GM18517 (cell line): ENCODE measurements around the gene TSSK1B.
"Not testable (repeated sequence)": the region's sequence is repeated elsewhere in the genome, so short reads cannot be mapped to it uniquely, and the experiment has no call there.

ENCODE experiments used
- ATAC-seq: cut with Tn5 transposase; IDR thresholded peaks from one replicate; pipeline ENCODE4 v1.9.1; 2021; ENCODE audit warnings: mild to moderate bottlenecking, moderate library complexity; ENCODE audit not compliant: unreplicated experiment

TSSK1B gene

GRCh38 chr5:113434889-113435288, at the start of gene TSSK1B:
TSS of gene TSSK1B (minus strand) at chr5:113434989. CDS start at chr5:113434839, 150 bp downstream.
- no peak for ATAC-seq

GRCh38 chr5:113480243-113480642, 45.5 kb upstream of the TSSK1B start:
- no peak for ATAC-seq

GRCh38 chr5:113478691-113479090, 43.9 kb upstream of the TSSK1B start:
- no peak for ATAC-seq

- ATAC-seq: no peak
Measured at GRCh38 chr5:113474100-113474728, 39.4 kb upstream of the TSSK1B start.

- ATAC-seq: no peak
Measured at GRCh38 chr5:113463032-113463431, 28.2 kb upstream of the TSSK1B start.

GRCh38 chr5:113457106-113457505, 22.3 kb upstream of the TSSK1B start:
- ATAC-seq: not testable (repeated sequence)

GRCh38 chr5:113452941-113453340, 18.2 kb upstream of the TSSK1B start:
- no peak for ATAC-seq

- ATAC-seq: no peak
Measured at GRCh38 chr5:113451797-113452196, 17.0 kb upstream of the TSSK1B start.

GRCh38 chr5:113450929-113451328, 16.1 kb upstream of the TSSK1B start:
- ATAC-seq: no peak

- no peak for ATAC-seq
Measured at GRCh38 chr5:113450462-113450861, 15.7 kb upstream of the TSSK1B start.

GRCh38 chr5:113448252-113448651, 13.5 kb upstream of the TSSK1B start:
- no peak for ATAC-seq

- ATAC-seq: no peak
Measured at GRCh38 chr5:113447498-113448050, 12.8 kb upstream of the TSSK1B start.

- no peak for ATAC-seq
Measured at GRCh38 chr5:113446358-113446927, 11.7 kb upstream of the TSSK1B start.

GRCh38 chr5:113437111-113437510, 2.3 kb upstream of the TSSK1B start:
- ATAC-seq: no peak

- ATAC-seq: no peak
Measured at GRCh38 chr5:113435575-113435974, 786 bp upstream of the TSSK1B start.

GRCh38 chr5:113433862-113434612, 752 bp downstream of the TSSK1B start:
- no peak for ATAC-seq

GRCh38 chr5:113433071-113433470, 1.7 kb downstream of the TSSK1B start:
- ATAC-seq: no peak

GRCh38 chr5:113427871-113428574, 6.8 kb downstream of the TSSK1B start:
- ATAC-seq: no peak

- no peak for ATAC-seq
Measured at GRCh38 chr5:113425909-113426308, 8.9 kb downstream of the TSSK1B start.

GRCh38 chr5:113421693-113422092, 13.1 kb downstream of the TSSK1B start:
- no peak for ATAC-seq

GRCh38 chr5:113405530-113405929, 29.3 kb downstream of the TSSK1B start:
- no peak for ATAC-seq
